BE2C (cell line): ENCODE results near the gene AMT.
"Not testable (repeated sequence)": the region's sequence is repeated elsewhere in the genome, so short reads cannot be mapped to it uniquely, and the experiment has no call there.

ENCODE experiments used
- DNase-seq: peaks from one replicate; pipeline ENCODE4 v3.0.0-alpha.2; 2020
- H3K27me3 ChIP-seq: fragments of 250-450 bp; sonication (Bioruptor Pico); 2 replicates; pipeline ENCODE4 v1.5.1; 2020; ENCODE audit warnings: mild to moderate bottlenecking
- H3K36me3 ChIP-seq: fragments of 250-450 bp; sonication (Bioruptor Pico); 2 replicates; pipeline ENCODE4 v1.5.1; 2020; ENCODE audit warnings: mild to moderate bottlenecking
- H3K4me1 ChIP-seq: fragments of 250-450 bp; sonication (Bioruptor Pico); 2 replicates; pipeline ENCODE4 v1.5.1; 2020
- H3K4me3 ChIP-seq: 2 replicates; pipeline ENCODE4 v1.5.1; 2011; ENCODE audit warnings: low read depth, low read length
- H3K9me3 ChIP-seq: fragments of 250-450 bp; sonication (Bioruptor Pico); 2 replicates; pipeline ENCODE4 v1.5.1; 2020
- TF ChIP-seq, protein P1 (sequence below): IDR thresholded peaks from 2 replicates; pipeline ENCODE4 v1.5.1; 2012; ENCODE audit warnings: mild to moderate bottlenecking, low read depth, low read length

Gene AMT

GRCh38 chr3:49403891-49404290 lies 18.4 kb downstream of the AMT start:
- Histone ChIP-seq H3K9me3 (no peaks in the 10 kb centered on the region), H3K4me1 (no peaks in the 10 kb centered on the region), H3K4me3 (no peak overlapping the region), H3K27me3 (no peaks in the 10 kb centered on the region), H3K36me3 (no peaks in the 10 kb centered on the region; the same call in 1 of the 2 replicates)
- TF ChIP-seq, protein P1, sequence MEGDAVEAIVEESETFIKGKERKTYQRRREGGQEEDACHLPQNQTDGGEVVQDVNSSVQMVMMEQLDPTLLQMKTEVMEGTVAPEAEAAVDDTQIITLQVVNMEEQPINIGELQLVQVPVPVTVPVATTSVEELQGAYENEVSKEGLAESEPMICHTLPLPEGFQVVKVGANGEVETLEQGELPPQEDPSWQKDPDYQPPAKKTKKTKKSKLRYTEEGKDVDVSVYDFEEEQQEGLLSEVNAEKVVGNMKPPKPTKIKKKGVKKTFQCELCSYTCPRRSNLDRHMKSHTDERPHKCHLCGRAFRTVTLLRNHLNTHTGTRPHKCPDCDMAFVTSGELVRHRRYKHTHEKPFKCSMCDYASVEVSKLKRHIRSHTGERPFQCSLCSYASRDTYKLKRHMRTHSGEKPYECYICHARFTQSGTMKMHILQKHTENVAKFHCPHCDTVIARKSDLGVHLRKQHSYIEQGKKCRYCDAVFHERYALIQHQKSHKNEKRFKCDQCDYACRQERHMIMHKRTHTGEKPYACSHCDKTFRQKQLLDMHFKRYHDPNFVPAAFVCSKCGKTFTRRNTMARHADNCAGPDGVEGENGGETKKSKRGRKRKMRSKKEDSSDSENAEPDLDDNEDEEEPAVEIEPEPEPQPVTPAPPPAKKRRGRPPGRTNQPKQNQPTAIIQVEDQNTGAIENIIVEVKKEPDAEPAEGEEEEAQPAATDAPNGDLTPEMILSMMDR = no peak
- DNase-seq = no peak

DNA sequence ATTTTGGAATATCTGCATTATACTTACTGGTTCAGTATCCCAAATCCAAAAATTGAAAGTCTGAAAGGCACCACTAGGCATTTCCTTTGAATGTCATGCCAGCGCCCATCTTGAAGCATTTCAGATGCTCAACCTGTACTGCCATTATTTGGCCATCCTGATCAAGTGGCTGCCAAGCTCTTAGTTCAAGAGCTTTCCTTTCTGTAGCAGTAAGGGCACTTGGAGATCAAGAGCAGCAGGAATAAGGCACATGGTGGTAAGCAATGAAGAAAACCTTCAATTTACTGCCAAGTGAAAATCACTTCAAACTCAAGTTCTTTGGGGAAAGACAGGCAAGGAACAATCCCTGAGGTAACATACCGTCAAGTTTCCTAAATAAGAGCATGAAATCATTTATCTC lies 20.5 kb downstream of the AMT start:
- Histone ChIP-seq H3K27me3 (no peaks in the 10 kb centered on the region), H3K9me3 (no peaks in the 10 kb centered on the region), H3K4me1 (no peaks in the 10 kb centered on the region; the same call in 1 of the 2 replicates), H3K36me3 (peaks cover under 1% of the 10 kb centered on the region; the same call in 1 of the 2 replicates), H3K4me3 (no peak overlapping the region)
- TF ChIP-seq, protein P1 = no peak
- DNase-seq = no peak

DNA sequence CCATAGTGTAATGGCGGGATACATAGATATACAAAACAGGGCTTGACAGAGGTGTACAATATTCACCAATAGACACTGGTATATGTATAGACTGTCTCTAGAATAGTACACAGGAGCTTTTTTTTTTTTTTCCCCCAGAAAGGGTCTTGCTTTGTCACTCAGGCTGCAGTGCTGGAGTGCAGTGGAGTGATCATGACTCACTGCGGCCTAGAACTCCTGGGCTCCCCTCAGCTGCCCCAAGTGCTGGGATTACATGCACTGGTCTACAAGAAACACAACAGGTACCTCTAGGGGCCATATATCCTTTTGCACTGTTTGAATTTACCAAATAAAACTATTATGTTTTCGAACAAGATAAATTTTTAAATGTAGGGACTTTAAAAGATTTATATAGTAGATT lies 22.8 kb downstream of the AMT start:
- Histone ChIP-seq H3K4me1 (no peaks in the 10 kb centered on the region; the same call in 1 of the 2 replicates), H3K4me3 (no peak overlapping the region), H3K27me3 (no peaks in the 10 kb centered on the region), H3K9me3 (no peaks in the 10 kb centered on the region), H3K36me3 (peaks cover 10% of the 10 kb centered on the region; the same call in 1 of the 2 replicates)
- DNase-seq = no peak
- TF ChIP-seq, protein P1 = no peak

GRCh38 chr3:49397470-49397869 lies 24.8 kb downstream of the AMT start:
- no peaks in the 10 kb centered on the region; the same call in 1 of the 2 replicates for H3K4me1 ChIP-seq
- H3K4me3 ChIP-seq = no peak overlapping the region
- no peaks in the 10 kb centered on the region for H3K9me3 ChIP-seq
- H3K36me3 ChIP-seq = peaks cover 10% of the 10 kb centered on the region; the same call in 1 of the 2 replicates
- no peaks in the 10 kb centered on the region for H3K27me3 ChIP-seq
- TF ChIP-seq, protein P1 = no peak
- peak; percentile 39 for DNase-seq

DNA sequence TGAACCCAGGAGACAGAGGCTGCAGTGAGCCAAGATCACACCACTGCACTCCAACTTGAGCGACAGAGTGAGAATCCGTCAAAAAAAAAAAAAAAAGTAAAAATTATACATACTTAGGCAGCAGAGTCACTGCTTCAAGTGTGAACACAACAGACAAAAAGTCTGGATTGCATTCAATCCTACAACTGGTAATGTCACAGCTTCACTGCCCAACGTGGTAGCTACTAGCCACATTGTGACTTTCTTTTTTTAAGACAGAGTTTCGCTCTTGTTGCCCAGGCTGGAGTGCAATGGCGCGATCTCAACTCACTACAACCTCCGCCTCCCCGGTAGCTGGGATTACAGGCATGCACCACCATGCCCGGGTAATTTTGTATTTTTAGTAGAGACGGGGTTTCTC lies 31.0 kb downstream of the AMT start:
- H3K4me3 ChIP-seq, DNase-seq, H3K36me3 ChIP-seq: not testable (repeated sequence)

DNA sequence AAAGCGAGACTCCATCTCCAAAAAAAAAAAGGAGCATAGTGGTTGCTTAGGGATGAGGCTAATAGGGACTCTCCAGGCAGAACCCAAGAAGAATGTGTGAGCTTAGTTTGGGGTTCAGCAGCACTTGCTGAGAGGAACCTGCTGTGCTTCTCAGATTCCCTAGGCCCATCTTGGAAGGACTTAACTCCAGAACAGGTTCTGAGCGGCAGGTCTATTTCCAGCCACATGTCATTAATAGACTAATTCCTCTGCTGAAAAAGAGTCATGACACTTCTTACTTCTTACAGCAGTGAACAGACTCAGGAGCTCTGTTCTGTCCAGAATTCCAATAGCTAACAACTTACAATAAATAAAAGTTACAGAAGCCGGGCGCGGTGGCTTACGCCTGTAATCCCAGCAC lies 33.0 kb downstream of the AMT start:
- H3K4me1 ChIP-seq = no peaks in the 10 kb centered on the region
- DNase-seq = no peak
- TF ChIP-seq, protein P1 = no peak
- no peak overlapping the region for H3K4me3 ChIP-seq
- no peaks in the 10 kb centered on the region for H3K9me3 ChIP-seq
- H3K36me3 ChIP-seq = no peaks in the 10 kb centered on the region
- no peaks in the 10 kb centered on the region for H3K27me3 ChIP-seq

More for the DNA sequence above, 31.0 kb downstream of the AMT start:
- not testable (repeated sequence) for H3K4me1 ChIP-seq, H3K9me3 ChIP-seq, H3K27me3 ChIP-seq

- Histone ChIP-seq H3K9me3 (no peaks in the 10 kb centered on the region), H3K36me3 (no peaks in the 10 kb centered on the region), H3K4me1 (no peaks in the 10 kb centered on the region), H3K4me3 (no peak overlapping the region), H3K27me3 (no peaks in the 10 kb centered on the region)
- TF ChIP-seq, protein P1 = no peak
- DNase-seq = no peak
These were observed 33.9 kb downstream of the AMT start for GRCh38 chr3:49388289-49388820.
